Astrocyte (in vitro differentiated cells and primary cell): ENCODE measurements around the gene LDLRAD4. TPM values are rescaled to one million over a fixed set of nuclear protein-coding genes. Genes with fewer than 3 reads are reported as not detected.

Experiments
- DNase-seq: peaks from one replicate; pipeline ENCODE4 v3.0.0-alpha.2; 2010; ENCODE audit warnings: low read depth
- FAIRE-seq: peaks from 2 replicates; lab custom pipeline; 2011; peaks lifted over from hg19 to GRCh38; lab: Jason Lieb, UNC
- H2AFZ ChIP-seq: 2 replicates; pipeline ENCODE4 v1.6.0; 2012; ENCODE audit warnings: low read depth, low read length, inconsistent platforms
- H3K27ac ChIP-seq: 2 replicates; pipeline ENCODE4 v1.5.1; 2011; ENCODE audit warnings: low read depth, low read length, inconsistent platforms
- H3K27me3 ChIP-seq: 2 replicates; pipeline ENCODE4 v1.6.0; 2011; ENCODE audit warnings: low read length, inconsistent platforms; ENCODE audit not compliant: insufficient read depth
- H3K36me3 ChIP-seq: 2 replicates; pipeline ENCODE4 v1.5.1; 2011; ENCODE audit warnings: low read length, inconsistent platforms; ENCODE audit not compliant: insufficient read depth
- H3K4me1 ChIP-seq: 2 replicates; pipeline ENCODE4 v1.5.1; 2011; ENCODE audit warnings: low read length, inconsistent platforms; ENCODE audit not compliant: insufficient read depth
- H3K4me2 ChIP-seq: 2 replicates; pipeline ENCODE4 v1.6.0; 2012; ENCODE audit warnings: low read length, inconsistent platforms
- H3K4me3 ChIP-seq: 2 replicates; pipeline ENCODE4 v1.5.1; 2011; ENCODE audit warnings: low read depth, mild to moderate bottlenecking, low read length, inconsistent platforms; ENCODE audit not compliant: insufficient read depth
- H3K79me2 ChIP-seq: 2 replicates; pipeline ENCODE4 v1.6.0; 2012; ENCODE audit warnings: mild to moderate bottlenecking, low read length, inconsistent platforms; ENCODE audit not compliant: insufficient read depth
- H3K9ac ChIP-seq: 2 replicates; pipeline ENCODE4 v1.6.0; 2012; ENCODE audit warnings: mild to moderate bottlenecking, low read length, inconsistent platforms
- H3K9me3 ChIP-seq: 2 replicates; pipeline ENCODE4 v1.5.1; 2012; ENCODE audit warnings: low read depth, mild to moderate bottlenecking, low read length, inconsistent platforms; ENCODE audit not compliant: insufficient read depth
- H4K20me1 ChIP-seq: 2 replicates; pipeline ENCODE4 v1.6.0; 2012; ENCODE audit warnings: low read length, inconsistent platforms; ENCODE audit not compliant: insufficient read depth
- H3K27ac Mint-ChIP-seq: one replicate; pipeline ENCODE4 v1.8.0; 2021; ENCODE audit warnings: mild to moderate bottlenecking, mixed read lengths; ENCODE audit not compliant: unreplicated experiment
- H3K27me3 Mint-ChIP-seq: one replicate; pipeline ENCODE4 v1.8.0; 2021; ENCODE audit warnings: low read depth, mixed read lengths; ENCODE audit not compliant: unreplicated experiment
- H3K36me3 Mint-ChIP-seq: one replicate; pipeline ENCODE4 v1.8.0; 2021; ENCODE audit warnings: low read depth, mixed read lengths; ENCODE audit not compliant: unreplicated experiment
- H3K4me1 Mint-ChIP-seq: one replicate; pipeline ENCODE4 v1.8.0; 2021; ENCODE audit warnings: low read depth, mixed read lengths; ENCODE audit not compliant: unreplicated experiment
- H3K4me3 Mint-ChIP-seq: one replicate; pipeline ENCODE4 v1.8.0; 2021; ENCODE audit warnings: mild to moderate bottlenecking, moderate library complexity, mixed read lengths; ENCODE audit not compliant: unreplicated experiment
- H3K9me3 Mint-ChIP-seq: one replicate; pipeline ENCODE4 v1.8.0; 2021; ENCODE audit warnings: mild to moderate bottlenecking, mixed read lengths; ENCODE audit not compliant: unreplicated experiment
- EZH2 ChIP-seq: IDR thresholded peaks from 2 replicates; pipeline ENCODE4 v1.6.1; 2012; ENCODE audit warnings: mild to moderate bottlenecking, low read length, inconsistent platforms; ENCODE audit not compliant: insufficient read depth
- total RNA-seq: library from RNA; stranded (reverse); gene quantifications from 2 replicates; pipeline ENCODE4 v1.2.1, GENCODE V29; 2021
- TF ChIP-seq, protein P1 (sequence below): IDR thresholded peaks from 2 replicates; pipeline ENCODE4 v1.5.1; 2011; ENCODE audit warnings: low read depth, mild to moderate bottlenecking, inconsistent platforms, low read length, moderate library complexity; ENCODE audit not compliant: insufficient read depth

LDLRAD4 gene
- total RNA-seq, 1 donor from 2014 or later = 26.0 TPM

DNA sequence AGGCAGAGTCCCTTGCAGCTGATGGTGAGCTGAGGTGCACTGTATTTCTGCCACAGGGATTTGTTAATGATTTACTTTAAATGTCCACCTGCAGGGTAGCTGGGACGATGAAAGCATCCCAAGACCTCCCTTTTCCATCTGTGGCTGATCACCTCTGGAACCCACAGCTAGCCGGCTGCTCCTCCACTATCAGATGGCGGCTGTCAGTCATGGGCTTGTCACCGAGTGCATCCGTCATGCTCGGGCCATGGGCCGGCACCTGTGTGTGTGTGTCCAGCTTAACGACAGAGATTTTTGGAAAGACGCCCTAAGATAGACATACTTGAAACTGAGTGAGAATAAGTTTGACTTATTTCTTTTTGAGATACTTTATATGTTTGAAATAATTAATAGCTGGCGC is 272.6 kb downstream of the LDLRAD4 start:
- DNase-seq (no peak), FAIRE-seq (no peak)
- H3K4me3 ChIP-seq = no peak overlapping the region
- H3K9me3 ChIP-seq = no peaks in the 10 kb centered on the region
- Mint-ChIP-seq H3K36me3 (peaks cover 17% of the 10 kb centered on the region), H3K27ac (no peak overlapping the region), H3K27me3 (peaks cover 11% of the 10 kb centered on the region), H3K4me3 (no peak overlapping the region), H3K4me1 (peaks cover 10% of the 10 kb centered on the region), H3K9me3 (no peaks in the 10 kb centered on the region)
- no peaks in the 10 kb centered on the region for H3K27me3 ChIP-seq
- no peaks in the 10 kb centered on the region for H3K79me2 ChIP-seq
- H4K20me1 ChIP-seq = no peaks in the 10 kb centered on the region
- no peak for TF ChIP-seq EZH2
- TF ChIP-seq, protein P1, sequence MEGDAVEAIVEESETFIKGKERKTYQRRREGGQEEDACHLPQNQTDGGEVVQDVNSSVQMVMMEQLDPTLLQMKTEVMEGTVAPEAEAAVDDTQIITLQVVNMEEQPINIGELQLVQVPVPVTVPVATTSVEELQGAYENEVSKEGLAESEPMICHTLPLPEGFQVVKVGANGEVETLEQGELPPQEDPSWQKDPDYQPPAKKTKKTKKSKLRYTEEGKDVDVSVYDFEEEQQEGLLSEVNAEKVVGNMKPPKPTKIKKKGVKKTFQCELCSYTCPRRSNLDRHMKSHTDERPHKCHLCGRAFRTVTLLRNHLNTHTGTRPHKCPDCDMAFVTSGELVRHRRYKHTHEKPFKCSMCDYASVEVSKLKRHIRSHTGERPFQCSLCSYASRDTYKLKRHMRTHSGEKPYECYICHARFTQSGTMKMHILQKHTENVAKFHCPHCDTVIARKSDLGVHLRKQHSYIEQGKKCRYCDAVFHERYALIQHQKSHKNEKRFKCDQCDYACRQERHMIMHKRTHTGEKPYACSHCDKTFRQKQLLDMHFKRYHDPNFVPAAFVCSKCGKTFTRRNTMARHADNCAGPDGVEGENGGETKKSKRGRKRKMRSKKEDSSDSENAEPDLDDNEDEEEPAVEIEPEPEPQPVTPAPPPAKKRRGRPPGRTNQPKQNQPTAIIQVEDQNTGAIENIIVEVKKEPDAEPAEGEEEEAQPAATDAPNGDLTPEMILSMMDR = no peak
- H3K4me1 ChIP-seq = peaks cover 8% of the 10 kb centered on the region
- no peak overlapping the region for H3K4me2 ChIP-seq
- H3K9ac ChIP-seq = no peak overlapping the region
- no peak overlapping the region for H2AFZ ChIP-seq
- H3K27ac ChIP-seq = no peak overlapping the region
- no peaks in the 10 kb centered on the region for H3K36me3 ChIP-seq

DNA sequence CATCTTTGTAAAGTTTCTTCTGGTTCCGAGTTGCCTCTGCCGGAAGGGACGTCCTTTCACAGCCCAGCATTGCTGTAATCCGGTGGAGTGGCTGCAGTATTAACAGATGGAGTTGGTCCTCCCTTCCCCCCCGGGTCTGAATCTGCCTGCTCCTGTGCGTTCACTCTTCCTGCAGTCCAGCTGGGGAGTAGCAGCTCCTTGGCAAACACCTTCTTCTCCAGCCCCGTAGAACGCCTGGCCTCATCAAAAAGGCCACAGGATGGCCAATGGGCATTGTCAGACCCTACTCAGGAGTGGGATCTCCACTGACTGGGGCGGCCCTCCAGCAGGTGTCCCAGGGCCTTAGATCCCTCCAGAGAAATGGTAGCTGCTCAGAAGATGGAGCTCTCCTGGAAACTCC is 273.8 kb downstream of the LDLRAD4 start:
- H3K27ac Mint-ChIP-seq = no peak overlapping the region
- H4K20me1 ChIP-seq = no peaks in the 10 kb centered on the region
- no peaks in the 10 kb centered on the region for H3K79me2 ChIP-seq
- no peaks in the 10 kb centered on the region for H3K36me3 ChIP-seq
- no peak overlapping the region for H3K4me3 Mint-ChIP-seq
- peaks cover 7% of the 10 kb centered on the region for H3K27me3 Mint-ChIP-seq
- no peak overlapping the region for H3K4me2 ChIP-seq
- H3K9me3 Mint-ChIP-seq = no peaks in the 10 kb centered on the region
- FAIRE-seq (no peak), DNase-seq (no peak)
- H3K9ac ChIP-seq = no peak overlapping the region
- H3K27me3 ChIP-seq = no peaks in the 10 kb centered on the region
- no peak overlapping the region for H2AFZ ChIP-seq
- TF ChIP-seq, protein P1 = no peak
- TF ChIP-seq EZH2 = no peak
- H3K27ac ChIP-seq = no peak overlapping the region
- H3K4me3 ChIP-seq = no peak overlapping the region
- peaks cover 8% of the 10 kb centered on the region for H3K4me1 ChIP-seq
- no peaks in the 10 kb centered on the region for H3K9me3 ChIP-seq
- peaks cover 16% of the 10 kb centered on the region for H3K36me3 Mint-ChIP-seq
- peaks cover 10% of the 10 kb centered on the region for H3K4me1 Mint-ChIP-seq

DNA sequence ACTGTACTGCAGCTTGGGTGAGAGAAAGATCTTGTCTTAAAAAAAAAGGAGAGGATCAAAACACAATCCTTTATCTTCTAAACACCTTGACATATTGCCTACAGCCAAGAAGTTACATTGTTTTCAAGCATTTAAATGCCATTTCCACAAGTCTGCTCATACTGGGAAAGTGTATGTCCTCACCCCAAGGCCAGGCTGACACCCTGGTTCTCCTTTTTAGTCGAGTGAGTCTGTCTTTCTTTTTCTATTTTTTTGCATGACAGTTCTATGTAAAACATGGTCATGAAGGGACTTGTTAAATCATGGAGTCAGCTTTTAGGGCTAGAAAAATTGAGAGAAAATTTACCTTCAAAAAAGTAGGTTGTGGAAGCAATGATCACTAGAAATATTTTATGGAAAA is 274.5 kb downstream of the LDLRAD4 start:
- DNase-seq (no peak), FAIRE-seq (no peak)
- Histone ChIP-seq H3K9ac (no peak overlapping the region), H3K4me3 (no peak overlapping the region), H3K4me1 (peaks cover 8% of the 10 kb centered on the region), H3K9me3 (no peaks in the 10 kb centered on the region), H2AFZ (no peak overlapping the region), H3K27me3 (no peaks in the 10 kb centered on the region), H4K20me1 (no peaks in the 10 kb centered on the region), H3K4me2 (no peak overlapping the region), H3K27ac (no peak overlapping the region), H3K79me2 (no peaks in the 10 kb centered on the region), H3K36me3 (no peaks in the 10 kb centered on the region)
- Mint-ChIP-seq H3K9me3 (peaks cover under 1% of the 10 kb centered on the region), H3K4me1 (peaks cover 10% of the 10 kb centered on the region), H3K36me3 (peaks cover 20% of the 10 kb centered on the region), H3K27ac (no peak overlapping the region), H3K27me3 (peaks cover 2% of the 10 kb centered on the region), H3K4me3 (no peak overlapping the region)
- no peak for TF ChIP-seq EZH2
- TF ChIP-seq, protein P1 = no peak
